Activated T-helper 1 cell treated with Interleukin-2 at 50 U/mL for 16 hours (primary cell): ENCODE results near the gene TSPAN13.

ENCODE experiments used
- DNase-seq: peaks from one replicate; pipeline ENCODE4 v3.0.0-alpha.2; 2020; ENCODE audit warnings: low read depth

The TSPAN13 gene

DNA sequence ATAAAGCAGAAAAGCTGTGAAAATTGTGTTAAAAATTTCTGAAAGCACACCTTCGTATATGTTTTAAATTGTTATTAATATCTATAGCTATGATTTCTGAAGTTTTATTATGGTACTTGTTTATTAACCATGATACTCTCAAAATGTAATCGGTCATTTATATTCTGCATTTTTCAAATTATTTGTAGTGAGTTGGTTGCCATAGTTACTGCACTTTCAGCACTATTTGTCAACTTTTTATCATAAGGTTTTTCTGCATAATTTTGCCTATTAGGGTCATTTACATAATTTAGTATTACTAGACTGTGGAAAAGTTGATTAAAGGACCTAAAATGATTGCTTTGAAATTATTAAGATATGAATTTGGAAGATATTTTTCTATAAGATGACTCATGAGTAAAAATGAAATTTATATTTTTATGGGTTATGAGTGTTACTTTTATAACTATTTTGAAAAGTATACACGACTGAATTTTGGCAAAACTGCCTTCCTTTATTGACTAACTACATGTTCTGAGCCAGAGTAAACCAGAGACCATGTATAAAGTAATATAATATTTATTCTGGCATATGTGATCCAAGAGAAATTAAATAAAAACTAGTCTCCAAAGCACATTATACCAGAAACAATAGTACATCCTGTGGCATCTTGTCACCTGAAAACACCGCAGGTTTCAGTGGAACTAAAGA lies 59.1 kb downstream of the TSPAN13 start:
- no peak for DNase-seq

DNA sequence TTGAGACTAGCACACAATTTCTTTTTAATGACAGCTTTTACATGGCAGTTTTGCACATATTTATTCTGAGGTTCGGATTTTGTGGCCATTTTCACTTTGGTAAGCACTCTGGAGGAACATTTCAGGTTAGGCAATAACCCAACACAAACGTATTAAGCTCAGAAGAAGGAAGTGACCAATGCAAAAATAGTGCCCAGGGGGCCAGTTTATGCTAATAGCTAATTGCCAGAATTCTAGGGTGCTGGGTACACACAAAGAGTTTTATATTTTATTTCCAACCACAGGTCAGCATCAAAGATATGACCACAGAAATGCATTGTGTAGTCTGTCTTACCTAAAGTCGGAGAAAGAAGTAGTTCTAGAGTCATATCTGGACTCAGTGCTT lies 59.7 kb downstream of the TSPAN13 start:
- DNase-seq = no peak

DNA sequence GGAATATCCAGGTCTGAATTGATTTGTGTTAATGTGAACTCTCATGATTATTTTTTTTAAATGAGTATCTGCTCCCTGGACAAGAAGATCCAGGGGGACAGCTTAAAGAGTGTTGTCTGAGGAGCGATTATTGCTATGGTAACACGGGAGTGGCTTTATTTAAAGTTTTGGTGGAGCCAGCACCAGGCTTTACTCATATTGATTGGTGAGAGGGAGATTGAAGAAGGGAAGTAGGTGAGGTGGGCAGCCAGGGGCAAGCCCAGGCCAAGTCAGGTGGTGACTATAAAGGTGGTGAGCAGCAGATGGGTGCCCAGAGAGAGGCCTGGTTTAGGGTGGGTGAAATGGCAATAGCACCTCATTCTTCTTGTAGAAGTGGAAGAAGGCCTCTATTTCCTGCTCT lies 61.4 kb downstream of the TSPAN13 start:
- DNase-seq = no peak

DNA sequence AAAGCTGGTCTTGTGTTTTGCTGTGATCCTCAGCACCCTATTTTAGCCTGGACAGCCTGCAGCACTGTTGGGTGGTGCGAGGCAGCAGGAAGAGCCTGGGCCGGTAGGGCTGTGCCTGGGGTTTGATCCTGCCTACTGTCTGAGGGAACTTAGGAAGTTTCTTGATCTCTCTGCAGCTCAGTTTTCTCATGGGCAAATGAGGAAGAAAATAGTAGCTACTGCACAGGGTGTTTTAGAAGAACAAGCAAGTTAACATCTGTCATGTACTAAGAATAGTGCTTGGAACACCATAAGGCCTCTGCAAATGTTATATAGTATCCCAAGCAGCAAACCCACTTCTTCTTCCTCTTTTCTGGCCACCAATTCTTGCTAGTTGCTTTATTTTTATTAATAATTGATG lies 63.3 kb downstream of the TSPAN13 start:
- DNase-seq = no peak

DNA sequence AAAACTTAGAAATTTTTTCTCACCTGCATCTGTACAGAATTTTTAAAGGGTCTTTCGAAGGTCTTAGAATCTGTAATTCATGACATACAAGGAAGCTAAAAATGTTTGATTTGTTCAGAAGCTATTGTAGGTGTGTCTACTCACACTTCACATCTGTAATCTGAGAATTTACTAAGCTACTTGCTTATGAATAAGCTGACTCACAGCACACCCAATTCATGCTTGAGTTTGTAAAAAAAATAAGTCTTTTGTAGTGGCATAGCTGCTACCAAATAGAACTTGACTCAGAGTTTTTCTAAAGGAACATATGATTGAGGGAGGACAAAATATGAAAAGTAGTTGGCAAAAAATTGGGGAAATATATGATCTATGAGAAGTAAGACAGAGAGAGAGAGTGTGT lies 64.0 kb downstream of the TSPAN13 start:
- no peak for DNase-seq

DNA sequence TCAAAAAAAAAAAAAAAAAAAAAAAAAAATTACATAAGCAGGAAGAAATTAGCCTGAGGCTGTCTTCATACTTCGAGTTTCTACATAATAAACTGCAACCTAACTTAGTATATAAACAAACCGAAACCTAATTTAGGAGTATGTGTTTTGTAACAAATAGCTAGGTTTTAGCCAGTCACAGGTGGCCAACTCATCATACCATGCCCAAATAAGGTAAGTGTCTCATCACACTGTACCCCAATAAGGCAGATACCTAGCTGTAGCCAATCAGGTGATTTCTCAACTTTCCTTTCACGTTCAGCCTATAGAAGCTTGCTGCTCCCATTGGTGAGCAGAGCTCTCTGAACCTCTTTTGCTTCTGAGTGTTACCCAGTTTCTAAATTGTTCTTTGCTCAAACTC lies 65.2 kb downstream of the TSPAN13 start:
- no peak for DNase-seq

DNA sequence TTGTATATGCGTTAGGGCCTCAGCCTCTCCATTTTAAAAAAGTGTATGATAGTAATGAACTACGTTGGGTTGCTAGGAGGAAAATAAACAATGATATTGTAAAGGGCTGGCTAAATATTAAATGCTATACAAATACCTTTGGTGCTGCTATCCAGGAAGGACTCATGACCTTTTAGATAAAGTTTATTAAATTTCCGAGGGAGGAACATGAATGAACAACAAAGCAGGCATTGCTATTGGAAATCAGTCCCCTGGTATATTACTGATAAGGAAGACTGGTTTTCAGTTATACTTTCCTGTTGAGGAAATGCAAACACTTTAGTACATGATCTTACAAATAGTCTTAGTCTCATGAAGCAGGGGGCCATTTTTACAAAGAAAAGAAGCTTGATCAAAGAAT lies 68.5 kb downstream of the TSPAN13 start:
- no peak for DNase-seq

DNA sequence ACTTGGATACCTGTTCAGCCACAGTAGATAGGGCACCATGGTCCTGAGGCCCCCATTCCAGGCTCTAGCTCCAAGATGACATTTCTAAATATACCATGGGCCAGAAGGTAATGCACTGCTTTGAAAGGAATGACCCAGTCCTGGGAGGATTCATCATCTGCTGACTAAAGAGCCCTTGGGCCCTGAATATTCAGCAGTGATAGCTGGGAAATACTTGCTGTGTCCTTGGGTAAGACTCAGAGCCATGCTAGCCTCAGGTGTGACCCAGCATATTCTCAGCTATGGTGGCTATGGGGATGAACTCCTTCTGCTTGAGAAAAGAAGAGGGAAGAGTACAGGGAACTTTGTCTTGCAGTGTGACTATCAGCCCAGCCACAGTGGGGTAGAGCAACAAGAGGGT lies 72.5 kb downstream of the TSPAN13 start:
- DNase-seq = no peak

DNA sequence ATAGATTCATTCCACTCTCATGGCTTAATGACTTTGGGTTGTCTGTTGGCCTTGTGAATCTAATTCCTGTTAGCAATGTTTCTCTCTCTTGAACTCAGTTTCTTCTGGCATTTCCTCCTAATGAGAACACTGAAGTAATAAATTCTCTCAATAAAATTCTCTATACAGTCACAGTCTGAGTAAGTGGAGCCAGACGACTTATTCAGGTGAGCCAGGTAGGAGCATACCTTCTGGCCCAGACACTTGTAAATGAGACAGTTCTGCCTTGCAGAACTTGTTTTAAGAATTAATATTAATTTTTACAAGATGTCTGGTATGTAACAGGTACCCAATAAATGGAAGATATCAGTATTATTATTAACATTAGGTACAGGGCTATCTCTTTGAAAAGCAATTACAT lies 79.8 kb downstream of the TSPAN13 start:
- DNase-seq = no peak
